Liver (tissue), 9 donors: ENCODE measurements around the gene AGFG1. TPM values are rescaled to one million over a fixed set of nuclear protein-coding genes. Genes with fewer than 3 reads are reported as not detected.

Source experiments
- DNase-seq: peaks from one replicate; pipeline ENCODE4 v3.0.0-alpha.2; 2017; ENCODE audit warnings: low spot score
- H3K27ac ChIP-seq, 2 donors: one replicate each; pipeline ENCODE4 v1.7.0; 2013; ENCODE audit warnings: inconsistent platforms in 2 of 2, low read length in 2 of 2, control low read depth in 1 of 2, low read depth in 1 of 2, mild to moderate bottlenecking in 1 of 2
- H3K27me3 ChIP-seq, 4 donors: one replicate each; pipeline versions ENCODE4 v1.6.1 to v1.7.0; 2013; ENCODE audit warnings: low read length in 3 of 4, inconsistent platforms in 1 of 4, mild to moderate bottlenecking in 1 of 4, moderate library complexity in 1 of 4; ENCODE audit not compliant: control insufficient read depth in 4 of 4, insufficient read depth in 4 of 4
- H3K36me3 ChIP-seq, 4 donors: one replicate each; pipeline versions ENCODE4 v1.6.1 to v1.7.0; 2013; ENCODE audit warnings: low read length in 3 of 4, mild to moderate bottlenecking in 3 of 4, low read depth in 1 of 4, moderate library complexity in 1 of 4; ENCODE audit not compliant: control insufficient read depth in 4 of 4, insufficient read depth in 3 of 4
- H3K4me1 ChIP-seq, 4 donors: one replicate each; pipeline versions ENCODE4 v1.6.1 to v1.7.0; 2013; ENCODE audit warnings: low read length in 3 of 4, mild to moderate bottlenecking in 3 of 4, moderate library complexity in 1 of 4; ENCODE audit not compliant: control insufficient read depth in 4 of 4, insufficient read depth in 4 of 4
- H3K4me3 ChIP-seq, 3 donors: one replicate each; pipeline versions ENCODE4 v1.6.1 to v1.7.0; 2013; ENCODE audit warnings: low read length in 3 of 3, control low read depth in 1 of 3, low read depth in 1 of 3, mild to moderate bottlenecking in 1 of 3
- H3K9ac ChIP-seq, 2 donors: one replicate each; pipeline ENCODE4 v1.7.0; 2013; ENCODE audit warnings: low read length in 2 of 2, mild to moderate bottlenecking in 2 of 2, moderate library complexity in 2 of 2, control low read depth in 1 of 2, low read depth in 1 of 2
- H3K9me3 ChIP-seq, 4 donors: one replicate each; pipeline versions ENCODE4 v1.6.1 to v1.7.0; 2013; ENCODE audit warnings: low read length in 3 of 4; ENCODE audit not compliant: control insufficient read depth in 4 of 4
- FOXA1 ChIP-seq: IDR thresholded peaks from 2 replicates; pipeline ENCODE4 v1.6.1; 2016; ENCODE audit warnings: antibody characterized with exemption
- FOXA2 ChIP-seq: IDR thresholded peaks from 2 replicates; pipeline ENCODE4 v1.6.1; 2016; ENCODE audit warnings: antibody characterized with exemption
- HNF4A ChIP-seq, 2 donors: conservative IDR thresholded peaks; 2 replicates each; pipeline ENCODE4 v1.6.1; 2016; ENCODE audit warnings: antibody characterized with exemption in 2 of 2, mild to moderate bottlenecking in 2 of 2
- HNF4G ChIP-seq: IDR thresholded peaks from 2 replicates; pipeline ENCODE4 v1.6.1; 2016; ENCODE audit warnings: antibody characterized with exemption
- JUND ChIP-seq, 2 donors: IDR thresholded peaks; 2 replicates each; pipeline ENCODE4 v1.6.1; 2016; ENCODE audit warnings: antibody characterized with exemption in 2 of 2
- MAX ChIP-seq: IDR thresholded peaks from 2 replicates; pipeline ENCODE4 v1.6.1; 2016; ENCODE audit warnings: antibody characterized with exemption
- NR2F2 ChIP-seq: IDR thresholded peaks from 2 replicates; pipeline ENCODE4 v1.6.1; 2016; ENCODE audit warnings: antibody characterized with exemption
- RAD21 ChIP-seq, 2 donors: IDR thresholded peaks; 2 replicates each; pipeline ENCODE4 v1.6.1; 2016; ENCODE audit warnings: antibody characterized with exemption in 2 of 2, mild to moderate bottlenecking in 2 of 2
- REST ChIP-seq: IDR thresholded peaks from 2 replicates; pipeline ENCODE4 v1.6.1; 2016; ENCODE audit warnings: antibody characterized with exemption, mild to moderate bottlenecking
- RXRA ChIP-seq, 2 donors: IDR thresholded peaks; 2 replicates each; pipeline ENCODE4 v1.6.1; 2017 to 2018; ENCODE audit warnings: antibody characterized with exemption in 2 of 2, mild to moderate bottlenecking in 1 of 2
- SP1 ChIP-seq: IDR thresholded peaks from 2 replicates; pipeline ENCODE4 v1.6.1; 2018; ENCODE audit warnings: antibody characterized with exemption, mild to moderate bottlenecking
- TAF1 ChIP-seq: conservative IDR thresholded peaks from 2 replicates; pipeline ENCODE4 v1.6.1; 2016; ENCODE audit warnings: antibody characterized with exemption, mild to moderate bottlenecking
- ZBTB33 ChIP-seq: IDR thresholded peaks from 2 replicates; pipeline ENCODE4 v1.6.1; 2016; ENCODE audit warnings: antibody characterized with exemption
- WGBS: extraction: QIAGEN DNeasy Blood & Tissue Kit; methylation state at CpG from one replicate; pipeline ENCODE4 v1.1.7; 2013; 5-methylcytosine and 5-hydroxymethylcytosine counted together
- polyA plus RNA-seq, 2 donors: library from polyadenylated mRNA; stranded (reverse) in 1 of 2; unstranded in 1 of 2; fragments of 200-250 nt in 1 of 2; fragments of >200 nt in 1 of 2; fragmentation: Nextera tagmentation in 1 of 2; extraction: Ambion mirVana in 1 of 2; gene quantifications; one replicate each; pipeline versions ENCODE4 v1.2.1 to v1.2.3, GENCODE V29; 2013 to 2015
- total RNA-seq, 2 donors: library from RNA; depleted of rRNA; stranded (reverse); fragments of >200 nt; gene quantifications; one replicate each; pipeline ENCODE4 v1.2.3, GENCODE V29; 2014
- donor health status: healthy.
- donor health status: healthy.
- donor health status: healthy.
- donor health status: healthy.
- donor health status: healthy.

AGFG1 gene
- total and polyA plus RNA-seq, 4 donors: 8.5 to 49.7 (median 23.7) TPM

GRCh38 chr2:227485429-227485828 is 13.5 kb downstream of the AGFG1 start:
- H3K27me3 ChIP-seq: no peaks in the 10 kb centered on the region
- H3K9ac ChIP-seq: no peak overlapping the region
- H3K4me1 ChIP-seq: peaks cover 0 to under 1% (median 0%) of the 10 kb centered on the region in 4 donors
- no peaks in the 10 kb centered on the region for H3K9me3 ChIP-seq
- no peak for DNase-seq
- WGBS: 95% methylated on average over 1 of the region's 1 CpG
- no peak overlapping the region for H3K27ac ChIP-seq
- TF ChIP-seq NR2F2: no peak
- no peak for TF ChIP-seq RAD21 (IDR thresholded peaks at IDR 0.05)
- no peak for TF ChIP-seq HNF4A (conservative IDR thresholded peaks at IDR 0.05)
- no peak for TF ChIP-seq REST
- TF ChIP-seq JUND (IDR thresholded peaks at IDR 0.05): no peak
- no peak for TF ChIP-seq FOXA2
- TF ChIP-seq ZBTB33: no peak
- no peak for TF ChIP-seq FOXA1
- TF ChIP-seq SP1: no peak
- no peak for TF ChIP-seq HNF4G
- no peak for TF ChIP-seq TAF1
- TF ChIP-seq RXRA (IDR thresholded peaks at IDR 0.05): no peak
- H3K4me3 ChIP-seq: no peak overlapping the region
- H3K36me3 ChIP-seq: no peaks in the 10 kb centered on the region

- H3K36me3 ChIP-seq: no peaks in the 10 kb centered on the region
- H3K4me3 ChIP-seq: no peak overlapping the region
- DNase-seq: no peak
- no peaks in the 10 kb centered on the region for H3K27me3 ChIP-seq
- no peaks in the 10 kb centered on the region for H3K9me3 ChIP-seq
- no peak overlapping the region for H3K9ac ChIP-seq
- H3K27ac ChIP-seq: no peak overlapping the region
- no peak for TF ChIP-seq ZBTB33
- TF ChIP-seq MAX: no peak
- 96% methylated on average over 2 of the region's 2 CpGs for WGBS
- no peaks in the 10 kb centered on the region for H3K4me1 ChIP-seq
These were observed 14.7 kb downstream of the AGFG1 start for GRCh38 chr2:227486688-227487087.
